Loucy (cell line): ENCODE measurements around the gene DMP1.
"Not testable (repeated sequence)": the region's sequence is repeated elsewhere in the genome, so short reads cannot be mapped to it uniquely, and the experiment has no call there.

Source experiments
- CTCF ChIP-seq: fragments of 200-600 bp; sonication (generic); conservative IDR thresholded peaks from 2 replicates; pipeline ENCODE4 v1.5.1; 2014; ENCODE audit warnings: mild to moderate bottlenecking, antibody characterized with exemption, low read length
- EZH2phosphoT487 ChIP-seq: fragments of 200-600 bp; IDR thresholded peaks from 2 replicates; pipeline ENCODE4 v1.6.1; 2018; ENCODE audit warnings: antibody characterized with exemption, mild to moderate bottlenecking, moderate library complexity, borderline replicate concordance

GRCh38 chr4:87690947-87691346 is 40.9 kb downstream of the DMP1 start:
- TF ChIP-seq EZH2phosphoT487, CTCF: not testable (repeated sequence)
